GM23338 (cell line): ENCODE measurements around the gene PPP1CA. TPM values are rescaled to one million over a fixed set of nuclear protein-coding genes. Genes with fewer than 3 reads are reported as not detected.

Experiments used
- ATAC-seq: fragments of 200-7000 bp; cut with Tn5 transposase; 3 replicates; pipeline ENCODE4 v1.9.1; 2020
- DNase-seq: peaks from one replicate; pipeline ENCODE4 v3.0.0-alpha.2; 2015; ENCODE audit warnings: low spot score
- H2AFZ ChIP-seq: fragments of 200-600 bp; sonication (generic); 2 replicates; pipeline ENCODE4 v1.8.0; 2016; ENCODE audit warnings: antibody characterized with exemption, mild to moderate bottlenecking, moderate library complexity
- H3F3A ChIP-seq: fragments of 200-600 bp; sonication (generic); replicated peaks from 2 replicates; pipeline ENCODE4 v1.8.0; 2017; ENCODE audit warnings: antibody characterized with exemption, mixed run types, low read depth
- H3K27ac ChIP-seq: fragments of 200-600 bp; sonication (generic); 2 replicates; pipeline ENCODE4 v1.6.1; 2016; ENCODE audit warnings: low read depth
- H3K27me3 ChIP-seq: fragments of 200-600 bp; sonication (generic); 2 replicates; pipeline ENCODE4 v1.8.0; 2016; ENCODE audit warnings: mild to moderate bottlenecking, mixed run types, moderate library complexity; ENCODE audit not compliant: insufficient read depth
- H3K36me3 ChIP-seq: fragments of 200-600 bp; sonication (generic); 2 replicates; pipeline ENCODE4 v1.8.0; 2016; ENCODE audit warnings: mild to moderate bottlenecking; ENCODE audit not compliant: insufficient read depth
- H3K4me1 ChIP-seq: fragments of 200-600 bp; sonication (generic); 2 replicates; pipeline ENCODE4 v1.8.0; 2016; ENCODE audit warnings: mild to moderate bottlenecking, moderate library complexity; ENCODE audit not compliant: insufficient read depth
- H3K4me2 ChIP-seq: fragments of 200-600 bp; sonication (generic); 2 replicates; pipeline ENCODE4 v1.7.1; 2017; ENCODE audit warnings: mixed run types
- H3K4me3 ChIP-seq: fragments of 200-600 bp; sonication (generic); 2 replicates; pipeline ENCODE4 v1.6.1; 2016; ENCODE audit warnings: mixed run types
- H3K79me2 ChIP-seq: fragments of 200-600 bp; sonication (generic); replicated peaks from 2 replicates; pipeline ENCODE4 v1.8.0; 2017; ENCODE audit warnings: mild to moderate bottlenecking; ENCODE audit not compliant: insufficient read depth
- H3K9me2 ChIP-seq: fragments of 200-600 bp; sonication (generic); 2 replicates; pipeline ENCODE4 v1.8.0; 2017; ENCODE audit not compliant: insufficient read depth
- H4K20me1 ChIP-seq: fragments of 200-600 bp; sonication (generic); replicated peaks from 2 replicates; pipeline ENCODE4 v1.8.0; 2017; ENCODE audit warnings: mild to moderate bottlenecking; ENCODE audit not compliant: insufficient read depth
- H3K27ac Mint-ChIP-seq: 2 replicates; pipeline ENCODE4 v1.8.0; 2020; ENCODE audit warnings: inconsistent platforms, mild to moderate bottlenecking, moderate library complexity, mixed read lengths
- H3K27me3 Mint-ChIP-seq: 3 replicates; pipeline ENCODE4 v1.8.0; 2022; ENCODE audit warnings: low read depth, mild to moderate bottlenecking, moderate library complexity, mixed read lengths, inconsistent platforms; ENCODE audit not compliant: insufficient read depth, poor library complexity
- H3K36me3 Mint-ChIP-seq: 3 replicates; pipeline ENCODE4 v1.8.0; 2021; ENCODE audit warnings: low read depth, mild to moderate bottlenecking, inconsistent platforms, moderate library complexity, mixed read lengths
- H3K4me1 Mint-ChIP-seq: 3 replicates; pipeline ENCODE4 v1.8.0; 2020; ENCODE audit warnings: mild to moderate bottlenecking, inconsistent platforms, mixed read lengths
- H3K4me3 Mint-ChIP-seq: 3 replicates; pipeline ENCODE4 v1.8.0; 2021; ENCODE audit warnings: moderate library complexity, mild to moderate bottlenecking, inconsistent platforms, mixed read lengths
- H3K9me3 Mint-ChIP-seq: 3 replicates; pipeline ENCODE4 v1.8.0; 2020; ENCODE audit warnings: moderate library complexity, mild to moderate bottlenecking, inconsistent platforms, mixed read lengths
- CREB1 ChIP-seq: fragments of 250-450 bp; sonication (Bioruptor Pico); IDR thresholded peaks from 2 replicates; pipeline ENCODE4 v1.5.0; 2020; ENCODE audit warnings: low read depth, mild to moderate bottlenecking, moderate library complexity
- EZH2 ChIP-seq: fragments of 200-600 bp; sonication (generic); IDR thresholded peaks from one replicate; pipeline ENCODE4 v1.8.0; 2017; ENCODE audit warnings: antibody characterized with exemption, mild to moderate bottlenecking, low read depth; ENCODE audit not compliant: unreplicated experiment
- POLR2AphosphoS5 ChIP-seq: IDR thresholded peaks from 2 replicates; pipeline ENCODE4 v1.6.1; 2016; ENCODE audit warnings: antibody characterized with exemption, low read depth
- ZNF114 ChIP-seq: fragments of 250-450 bp; sonication (Bioruptor Pico); IDR thresholded peaks from 2 replicates; pipeline ENCODE4 v1.5.0; 2020; ENCODE audit warnings: mild to moderate bottlenecking, moderate library complexity
- polyA plus RNA-seq: library from polyadenylated mRNA; unstranded; fragments of >200 nt; fragmentation: Nextera tagmentation; extraction: Ambion mirVana; gene quantifications from 2 replicates; pipeline ENCODE4 v1.2.1, GENCODE V29; 2016
- total RNA-seq: library from RNA; depleted of rRNA; stranded (reverse); fragments of >200 nt; shearing (Covaris generic); gene quantifications from 2 replicates; pipeline ENCODE4 v1.2.3, GENCODE V29; 2014
- TF ChIP-seq, protein P1 (sequence below), 2 experiments: fragments of 200-600 bp in 1 of 2; sonication (generic) in 1 of 2; conservative IDR thresholded peaks; 2 replicates each; pipeline versions ENCODE4 v1.5.1 to v1.6.1; 2016 to 2017; ENCODE audit warnings: antibody characterized with exemption in 2 of 2, low read depth in 2 of 2, mild to moderate bottlenecking in 2 of 2, moderate library complexity in 1 of 2

Gene PPP1CA
- total and polyA plus RNA-seq, 2 experiments from 2014 or later, result 217 to 237 TPM

DNA sequence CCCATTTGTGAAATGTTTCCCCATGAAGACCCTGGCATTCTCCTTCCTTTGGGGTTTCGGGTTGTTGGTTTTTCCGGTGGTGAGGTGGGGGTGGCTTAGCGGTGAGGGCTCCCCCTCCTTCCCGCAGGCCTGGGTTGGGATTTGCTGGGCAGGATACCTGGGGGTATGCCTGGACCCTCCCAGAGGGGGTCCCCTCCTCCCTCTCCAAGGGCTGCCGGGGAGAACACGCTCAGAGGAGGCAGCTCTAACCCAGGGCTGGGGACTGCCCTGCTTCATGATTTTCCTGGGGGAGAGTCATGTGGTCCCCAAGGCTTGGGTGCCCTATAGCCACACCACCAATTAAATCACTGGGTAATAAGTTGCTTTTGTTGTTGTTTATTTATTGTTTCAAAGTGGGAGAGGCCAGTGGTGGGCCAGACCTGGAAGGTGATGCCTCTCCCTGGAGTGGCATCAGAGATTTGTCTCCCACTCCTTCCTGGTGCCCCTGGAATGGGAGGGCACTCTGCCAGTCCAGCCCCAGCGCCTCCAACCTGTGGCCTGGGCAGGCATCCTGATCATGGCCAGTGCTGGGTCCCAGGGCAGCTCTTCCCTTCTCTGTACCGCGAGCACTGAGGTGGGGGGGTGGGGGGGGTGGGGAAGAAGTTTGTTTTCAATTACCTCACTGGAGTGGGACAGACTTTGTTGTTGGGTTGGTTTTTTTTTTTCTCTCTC lies 26.9 kb downstream of the PPP1CA start:
- Mint-ChIP-seq H3K36me3 (no peaks in the 10 kb centered on the region), H3K27ac (peak overlapping the region; percentile 67; the same call in 1 of the 2 replicates), H3K4me3 (peak overlapping the region; percentile 80), H3K27me3 (peaks cover 46% of the 10 kb centered on the region), H3K9me3 (no peaks in the 10 kb centered on the region), H3K4me1 (peaks cover 54% of the 10 kb centered on the region)
- no peaks in the 10 kb centered on the region for H3K9me2 ChIP-seq
- peaks cover 4% of the 10 kb centered on the region; the same call in 1 of the 2 replicates for H3F3A ChIP-seq
- DNase-seq, result no peak
- peak overlapping the region; percentile 80 for H2AFZ ChIP-seq
- H3K27ac ChIP-seq, result no peak overlapping the region
- H3K79me2 ChIP-seq, result no peaks in the 10 kb centered on the region
- peak overlapping the region; percentile 72 for H3K4me3 ChIP-seq
- TF ChIP-seq CREB1 (CRISPR knock-in tag), result no peak
- TF ChIP-seq EZH2, result peak; percentile 16
- TF ChIP-seq POLR2AphosphoS5, result no peak
- peak; percentile 1; the same call in 1 of the 3 replicates for ATAC-seq
- H3K4me1 ChIP-seq, result peaks cover 39% of the 10 kb centered on the region
- peak overlapping the region; percentile 98 for H3K4me2 ChIP-seq
- H4K20me1 ChIP-seq, result no peaks in the 10 kb centered on the region
- no peaks in the 10 kb centered on the region for H3K36me3 ChIP-seq
- H3K27me3 ChIP-seq, result peaks cover 86% of the 10 kb centered on the region

DNA sequence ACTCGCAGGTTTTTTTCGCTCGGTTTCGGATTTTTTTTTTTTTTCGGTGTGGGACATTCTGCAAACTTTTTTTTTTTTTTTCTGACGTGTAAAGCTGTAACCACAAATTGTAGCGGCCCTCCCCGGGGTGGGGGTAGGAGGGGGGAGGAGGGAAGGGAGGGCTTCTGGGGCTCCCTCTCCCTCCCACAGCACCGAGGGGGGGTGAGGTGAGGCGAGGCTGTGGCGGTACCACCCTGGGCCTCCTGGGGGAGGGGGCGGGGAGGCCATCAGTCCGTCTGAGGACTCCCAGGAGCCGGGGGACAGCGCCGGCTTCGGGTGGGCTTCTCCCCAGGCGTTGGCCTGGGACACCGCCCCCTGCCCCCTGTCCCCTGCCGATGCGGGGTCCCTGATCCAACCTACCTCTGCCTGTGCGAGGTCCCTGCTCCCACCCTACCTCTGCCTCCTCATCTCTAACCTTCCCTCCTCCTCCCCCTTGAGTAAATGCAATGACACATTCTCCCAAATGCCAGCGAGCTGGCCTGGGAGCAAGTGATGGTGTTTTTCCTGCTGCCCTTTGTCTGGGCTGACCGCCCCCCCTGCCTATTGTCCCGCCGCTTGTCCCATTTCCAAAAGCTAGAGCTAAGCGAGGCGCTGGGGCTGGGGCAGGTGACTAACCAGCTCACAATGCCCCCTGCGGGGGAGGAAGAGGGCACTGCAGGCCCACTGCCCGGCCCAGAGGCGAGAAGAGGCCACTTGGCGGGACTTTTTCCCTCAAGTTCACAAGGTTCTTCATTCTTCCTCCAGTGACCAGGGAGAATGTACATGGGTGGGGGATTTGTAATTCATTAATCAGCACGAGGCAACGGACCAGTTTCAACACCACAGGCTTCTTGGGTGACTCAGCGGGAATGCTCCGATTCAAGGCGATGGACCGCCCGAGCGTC lies 27.7 kb downstream of the PPP1CA start:
- peaks cover 54% of the 10 kb centered on the region for H3K4me1 Mint-ChIP-seq
- peak overlapping the region; percentile 80 for H2AFZ ChIP-seq
- peak overlapping the region; percentile 67; the same call in 1 of the 2 replicates for H3K27ac Mint-ChIP-seq
- H3K4me2 ChIP-seq, result peak overlapping the region; percentile 98
- ATAC-seq (peak; percentile 21), DNase-seq (peak; percentile 86)
- no peaks in the 10 kb centered on the region for H3K79me2 ChIP-seq
- H3F3A ChIP-seq, result peaks cover 4% of the 10 kb centered on the region; the same call in 1 of the 2 replicates
- H3K36me3 ChIP-seq, result no peaks in the 10 kb centered on the region
- H3K27me3 Mint-ChIP-seq, result peaks cover 51% of the 10 kb centered on the region
- no peaks in the 10 kb centered on the region for H4K20me1 ChIP-seq
- TF ChIP-seq CREB1 (CRISPR knock-in tag) (no peak), EZH2 (peak; percentile 38), POLR2AphosphoS5 (0 out of 2 replicates have a peak, but pooled peaks have one; percentile 37), ZNF114 (CRISPR knock-in tag) (no peak)
- TF ChIP-seq, protein P1, sequence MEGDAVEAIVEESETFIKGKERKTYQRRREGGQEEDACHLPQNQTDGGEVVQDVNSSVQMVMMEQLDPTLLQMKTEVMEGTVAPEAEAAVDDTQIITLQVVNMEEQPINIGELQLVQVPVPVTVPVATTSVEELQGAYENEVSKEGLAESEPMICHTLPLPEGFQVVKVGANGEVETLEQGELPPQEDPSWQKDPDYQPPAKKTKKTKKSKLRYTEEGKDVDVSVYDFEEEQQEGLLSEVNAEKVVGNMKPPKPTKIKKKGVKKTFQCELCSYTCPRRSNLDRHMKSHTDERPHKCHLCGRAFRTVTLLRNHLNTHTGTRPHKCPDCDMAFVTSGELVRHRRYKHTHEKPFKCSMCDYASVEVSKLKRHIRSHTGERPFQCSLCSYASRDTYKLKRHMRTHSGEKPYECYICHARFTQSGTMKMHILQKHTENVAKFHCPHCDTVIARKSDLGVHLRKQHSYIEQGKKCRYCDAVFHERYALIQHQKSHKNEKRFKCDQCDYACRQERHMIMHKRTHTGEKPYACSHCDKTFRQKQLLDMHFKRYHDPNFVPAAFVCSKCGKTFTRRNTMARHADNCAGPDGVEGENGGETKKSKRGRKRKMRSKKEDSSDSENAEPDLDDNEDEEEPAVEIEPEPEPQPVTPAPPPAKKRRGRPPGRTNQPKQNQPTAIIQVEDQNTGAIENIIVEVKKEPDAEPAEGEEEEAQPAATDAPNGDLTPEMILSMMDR (conservative IDR thresholded peaks at IDR 0.05; ENCODE audit: low read depth in 2 of 2), result peak; percentile 44 to 57
- peaks cover 93% of the 10 kb centered on the region for H3K27me3 ChIP-seq
- no peaks in the 10 kb centered on the region; the same call in 2 of the 3 replicates for H3K36me3 Mint-ChIP-seq
- H3K4me3 ChIP-seq, result peak overlapping the region; percentile 72
- peaks cover 42% of the 10 kb centered on the region for H3K4me1 ChIP-seq
- no peak overlapping the region for H3K27ac ChIP-seq
- H3K9me3 Mint-ChIP-seq, result no peaks in the 10 kb centered on the region
- H3K9me2 ChIP-seq, result no peaks in the 10 kb centered on the region
- peak overlapping the region; percentile 80 for H3K4me3 Mint-ChIP-seq
